Upper lobe of left lung (tissue), 6 donors: ENCODE results near the gene GCNA. TPM values are rescaled to one million over a fixed set of nuclear protein-coding genes. Genes with fewer than 3 reads are reported as not detected.
A peak's percentile ranks its signal among the peaks of the same experiment; 100 is the strongest.

Experiments
- ATAC-seq, 2 donors: fragments of 200-7000 bp; cut with Tn5 transposase; one replicate each; pipeline ENCODE4 v1.9.1; 2022; ENCODE audit warnings: mild to moderate bottlenecking in 2 of 2, moderate library complexity in 2 of 2; ENCODE audit not compliant: low FRiP score in 2 of 2
- DNase-seq, 2 donors: peaks; one replicate each; pipeline ENCODE4 v3.0.0-alpha.2; 2019 to 2020
- H3K27ac ChIP-seq, 4 donors: fragments of 200-600 bp; sonication (generic); one replicate each; pipeline ENCODE4 v1.5.1; 2016 to 2019
- H3K27me3 ChIP-seq, 4 donors: fragments of 200-600 bp; sonication (generic); one replicate each; pipeline ENCODE4 v1.5.1; 2017 to 2019
- H3K36me3 ChIP-seq, 4 donors: fragments of 200-600 bp; sonication (generic); one replicate each; pipeline ENCODE4 v1.5.1; 2016 to 2019
- H3K4me1 ChIP-seq, 4 donors: fragments of 200-600 bp; sonication (generic); one replicate each; pipeline ENCODE4 v1.5.1; 2018 to 2019
- H3K4me3 ChIP-seq, 4 donors: fragments of 200-600 bp; sonication (generic); one replicate each; pipeline ENCODE4 v1.5.1; 2017 to 2019; ENCODE audit warnings: mild to moderate bottlenecking in 2 of 4, moderate library complexity in 1 of 4
- H3K9me3 ChIP-seq, 4 donors: fragments of 200-600 bp; sonication (generic); one replicate each; pipeline ENCODE4 v1.5.1; 2018 to 2019
- CTCF ChIP-seq, 6 experiments: fragments of 450-650 bp in 4 of 6; fragments of 200-600 bp in 2 of 6; sonication (generic) in 2 of 6; IDR thresholded peaks; one replicate each; pipeline ENCODE4 v1.5.1; 2016 to 2019; ENCODE audit warnings: antibody characterized with exemption in 6 of 6
- EP300 ChIP-seq, 4 donors: sonication (generic); formaldehyde crosslinking; IDR thresholded peaks; one replicate each; pipeline ENCODE4 v1.5.1; 2017; ENCODE audit warnings: antibody characterized with exemption in 4 of 4, control low read depth in 2 of 4
- POLR2A ChIP-seq, 4 donors: fragments of 450-650 bp; IDR thresholded peaks; one replicate each; pipeline ENCODE4 v1.5.1; 2016 to 2017; ENCODE audit warnings: antibody characterized with exemption in 4 of 4, mild to moderate bottlenecking in 2 of 4
- POLR2AphosphoS5 ChIP-seq, 2 donors: sonication (generic); formaldehyde crosslinking; IDR thresholded peaks; one replicate each; pipeline ENCODE4 v1.5.1; 2017; ENCODE audit warnings: antibody characterized with exemption in 2 of 2
- WGBS, 2 donors: methylation state at CpG; one replicate each; pipeline ENCODE4 v1.1.5; 2017 to 2018; 5-methylcytosine and 5-hydroxymethylcytosine counted together
- total RNA-seq, 6 donors: library from RNA; depleted of rRNA in 4 of 6; stranded (reverse); fragments of >200 nt in 4 of 6; gene quantifications; one replicate each; pipeline versions ENCODE4 v1.1.0 to v1.2.1, GENCODE V29; 2016 to 2021
- donor health status: DM: no; HTN: no; CAD: no; lungs with moderate emphysema.
- donor health status: DM: no; HTN: yes; CAD: no; lungs with severe emphysema.

GCNA gene
- total RNA-seq, 6 donors from 2014 or later, result 1.1 to 7.3 (median 2.9) TPM

GRCh38 chrX:71621603-71622002, 43.4 kb downstream of the GCNA start:
- DNase-seq (no peak), ATAC-seq (peak in 1 of 2 donors; percentile 71)
- no peak for TF ChIP-seq EP300 (IDR thresholded peaks at IDR 0.05)
- TF ChIP-seq CTCF (IDR thresholded peaks at IDR 0.05), result no peak
- no peak for TF ChIP-seq POLR2AphosphoS5 (IDR thresholded peaks at IDR 0.05)
- TF ChIP-seq POLR2A (IDR thresholded peaks at IDR 0.05), result no peak
- WGBS, 2 donors, result 49 to 60% methylated on average over 1 to 6 of the region's 6 CpGs
- H3K27me3 ChIP-seq, result peaks cover 0 to 4% (median 0%) of the 10 kb centered on the region in 4 donors
- peak overlapping the region in 3 of 4 donors; percentile 75 to 86 (median 79) for H3K27ac ChIP-seq
- H3K9me3 ChIP-seq, result no peaks in the 10 kb centered on the region
- peaks cover 7 to 29% (median 20%) of the 10 kb centered on the region in 4 donors for H3K4me1 ChIP-seq
- H3K36me3 ChIP-seq, result no peaks in the 10 kb centered on the region
- no peak overlapping the region for H3K4me3 ChIP-seq

- Histone ChIP-seq H3K27me3 (peaks cover 0 to 4% (median 0%) of the 10 kb centered on the region in 4 donors), H3K9me3 (no peaks in the 10 kb centered on the region), H3K27ac (peak overlapping the region; percentile 75 to 86 (median 77)), H3K4me3 (no peak overlapping the region), H3K4me1 (peaks cover 11 to 32% (median 20%) of the 10 kb centered on the region in 4 donors), H3K36me3 (no peaks in the 10 kb centered on the region)
- DNase-seq (no peak), ATAC-seq (no peak)
- 83 to 84% methylated on average over 2 to 9 of the region's 9 CpGs for WGBS, 2 donors
- TF ChIP-seq POLR2A (IDR thresholded peaks at IDR 0.05) (no peak), POLR2AphosphoS5 (IDR thresholded peaks at IDR 0.05) (no peak), CTCF (IDR thresholded peaks at IDR 0.05) (no peak), EP300 (IDR thresholded peaks at IDR 0.05) (no peak)
Observed at GRCh38 chrX:71622032-71622575, 43.9 kb downstream of the GCNA start.

- H3K9me3 ChIP-seq, result no peaks in the 10 kb centered on the region
- WGBS, 2 donors, result 17% methylated on average over 9 of the region's 13 CpGs; no CpG with 5 or more reads in 1 of the 2 donors
- DNase-seq, result peak in 1 of 2 donors; percentile 87
- ATAC-seq, result peak; percentile 84 to 93
- H3K4me1 ChIP-seq, result peaks cover 11 to 32% (median 20%) of the 10 kb centered on the region in 4 donors
- H3K27me3 ChIP-seq, result peaks cover 0 to 4% (median 0%) of the 10 kb centered on the region in 4 donors
- no peak overlapping the region for H3K4me3 ChIP-seq
- TF ChIP-seq CTCF (IDR thresholded peaks at IDR 0.05) (peak in 4 of 6 experiments; percentile 23 to 42 (median 26)), POLR2A (IDR thresholded peaks at IDR 0.05) (no peak), POLR2AphosphoS5 (IDR thresholded peaks at IDR 0.05) (no peak), EP300 (IDR thresholded peaks at IDR 0.05) (no peak)
- H3K36me3 ChIP-seq, result no peaks in the 10 kb centered on the region
- H3K27ac ChIP-seq, result peak overlapping the region; percentile 75 to 86 (median 77)
Observed at GRCh38 chrX:71622576-71623450, 44.6 kb downstream of the GCNA start.

- ATAC-seq (no peak), DNase-seq (no peak)
- no peaks in the 10 kb centered on the region for H3K27me3 ChIP-seq
- peak overlapping the region; percentile 75 to 86 (median 77) for H3K27ac ChIP-seq
- no peaks in the 10 kb centered on the region for H3K9me3 ChIP-seq
- H3K4me1 ChIP-seq, result peaks cover 11 to 32% (median 19%) of the 10 kb centered on the region in 4 donors
- WGBS, 2 donors, result 86% methylated on average over 3 of the region's 3 CpGs; no CpG with 5 or more reads in 1 of the 2 donors
- TF ChIP-seq POLR2A (IDR thresholded peaks at IDR 0.05) (no peak), POLR2AphosphoS5 (IDR thresholded peaks at IDR 0.05) (no peak), CTCF (IDR thresholded peaks at IDR 0.05) (no peak), EP300 (IDR thresholded peaks at IDR 0.05) (no peak)
- no peaks in the 10 kb centered on the region for H3K36me3 ChIP-seq
- H3K4me3 ChIP-seq, result no peak overlapping the region
Observed at GRCh38 chrX:71623714-71624113, 45.5 kb downstream of the GCNA start.
